ENCODE results near the gene ZNF385B. TPM values are rescaled to one million over a fixed set of nuclear protein-coding genes. Genes with fewer than 3 reads are reported as not detected.

The ZNF385B gene
- total and polyA plus RNA-seq, 11 donors = 0.07 to 12.2 (median 2.3) TPM

- intact Hi-C loops (cut with DNase I) = no loop called here
- H3K4me3 ChIP-seq = no peak overlapping the region
- H3K36me3 ChIP-seq = no peaks in the 10 kb centered on the region
- TF ChIP-seq POLR2A (IDR thresholded peaks at IDR 0.05) (no peak), CTCF (IDR thresholded peaks at IDR 0.05) (no peak)
- H3K27me3 ChIP-seq = no peaks in the 10 kb centered on the region
- DNase-seq (no peak), ATAC-seq (no peak)
- no peak overlapping the region for H3K27ac ChIP-seq
- peaks cover 0 to 17% (median 0%) of the 10 kb centered on the region in 12 donors for H3K9me3 ChIP-seq
- 82 to 90% (median 86%) methylated on average over 4 of the region's 4 CpGs for WGBS, 4 donors
- H3K4me1 ChIP-seq = no peaks in the 10 kb centered on the region
Measured at GRCh38 chr2:179809606-179810005, 51.8 kb downstream of the ZNF385B start.

GRCh38 chr2:179805001-179805400 lies 56.4 kb downstream of the ZNF385B start:
- DNase-seq = no peak
- Histone ChIP-seq H3K9me3 (no peaks in the 10 kb centered on the region), H3K27me3 (peaks cover 0 to 12% (median 0%) of the 10 kb centered on the region in 9 donors), H3K4me3 (no peak overlapping the region), H3K4me1 (no peaks in the 10 kb centered on the region), H3K36me3 (no peaks in the 10 kb centered on the region), H3K27ac (no peak overlapping the region)
- intact Hi-C loops (cut with DNase I) = no loop called here
- 79 to 89% (median 85%) methylated on average over 3 of the region's 3 CpGs for WGBS, 4 donors
- ATAC-seq = no peak
- TF ChIP-seq CTCF (IDR thresholded peaks at IDR 0.05) (no peak), POLR2A (IDR thresholded peaks at IDR 0.05) (no peak)

GRCh38 chr2:179804206-179804605 lies 57.2 kb downstream of the ZNF385B start:
- DNase-seq = no peak
- no peak overlapping the region for H3K27ac ChIP-seq
- no peaks in the 10 kb centered on the region for H3K36me3 ChIP-seq
- no peaks in the 10 kb centered on the region for H3K9me3 ChIP-seq
- H3K27me3 ChIP-seq = peaks cover 0 to 12% (median 0%) of the 10 kb centered on the region in 9 donors
- 61 to 68% (median 67%) methylated on average over 2 of the region's 2 CpGs for WGBS, 4 donors
- intact Hi-C loops (cut with DNase I) = no loop called here
- TF ChIP-seq POLR2A (IDR thresholded peaks at IDR 0.05) (no peak), CTCF (IDR thresholded peaks at IDR 0.05) (no peak)
- ATAC-seq = no peak
- no peak overlapping the region for H3K4me3 ChIP-seq
- no peaks in the 10 kb centered on the region for H3K4me1 ChIP-seq

- Histone ChIP-seq H3K27ac (no peak overlapping the region), H3K27me3 (peaks cover 0 to 12% (median 0%) of the 10 kb centered on the region in 9 donors), H3K4me1 (no peaks in the 10 kb centered on the region), H3K9me3 (no peaks in the 10 kb centered on the region), H3K36me3 (no peaks in the 10 kb centered on the region), H3K4me3 (no peak overlapping the region)
- ATAC-seq (no peak), DNase-seq (no peak)
- TF ChIP-seq CTCF (IDR thresholded peaks at IDR 0.05) = no peak
- TF ChIP-seq POLR2A (IDR thresholded peaks at IDR 0.05) = no peak
- WGBS, 4 donors = 54 to 67% (median 62%) methylated on average over 2 of the region's 2 CpGs
- intact Hi-C loops (cut with DNase I) = no loop called here
Measured at GRCh38 chr2:179802051-179802882, 59.1 kb downstream of the ZNF385B start.

Data from heart left ventricle (tissue), 16 donors.